C4-2B (cell line): ENCODE results near the gene POLL.

ENCODE experiments used
- H3K27ac ChIP-seq: fragments of 450-650 bp; 2 replicates; pipeline ENCODE4 v1.5.1; 2017
- CTCF ChIP-seq: fragments of 450-650 bp; conservative IDR thresholded peaks from 2 replicates; pipeline ENCODE4 v1.5.1; 2017; ENCODE audit warnings: mild to moderate bottlenecking
- ZFX ChIP-seq: fragments of 450-650 bp; IDR thresholded peaks from 2 replicates; pipeline ENCODE4 v1.6.1; 2017

The POLL gene

DNA sequence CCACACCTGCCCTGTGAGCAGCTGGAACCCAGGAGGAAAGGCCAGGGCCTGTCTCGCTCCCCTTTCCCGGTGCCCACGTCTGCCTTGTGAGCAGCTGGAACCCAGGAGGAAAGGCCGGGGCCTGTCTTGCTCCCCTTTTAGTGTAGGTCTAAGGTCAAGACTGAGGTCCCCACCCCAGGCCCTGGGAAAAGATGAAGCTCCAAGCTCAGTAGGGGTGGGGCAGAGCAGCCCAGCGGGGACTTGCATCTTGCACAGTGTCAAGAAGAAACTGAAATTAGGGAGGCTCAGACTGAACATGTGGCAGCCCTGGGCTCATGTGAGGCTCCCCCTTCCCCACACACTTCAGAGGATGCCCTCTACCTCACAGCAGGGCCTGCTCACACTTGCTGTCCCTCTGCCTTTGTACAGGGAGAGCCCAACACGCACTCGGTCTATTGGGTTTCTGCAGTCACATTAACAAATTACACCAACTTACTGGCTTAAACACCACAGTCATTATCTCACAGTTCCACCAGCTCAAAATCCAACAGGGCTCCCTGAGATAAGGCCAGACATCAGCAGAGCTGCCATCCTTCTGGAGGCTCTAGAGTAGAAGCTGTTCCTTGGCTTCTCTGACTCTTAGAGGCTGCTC lies 12.4 kb downstream of the POLL start:
- TF ChIP-seq ZFX (no peak), CTCF (no peak)
- no peak overlapping the region for H3K27ac ChIP-seq

GRCh38 chr10:101575091-101575490 lies 13.0 kb downstream of the POLL start:
- no peak for TF ChIP-seq ZFX
- no peak for TF ChIP-seq CTCF
- no peak overlapping the region for H3K27ac ChIP-seq

GRCh38 chr10:101573885-101574753 lies 13.9 kb downstream of the POLL start:
- TF ChIP-seq CTCF (no peak), ZFX (no peak)
- no peak overlapping the region for H3K27ac ChIP-seq

GRCh38 chr10:101572785-101573184 lies 15.3 kb downstream of the POLL start:
- H3K27ac ChIP-seq = no peak overlapping the region
- TF ChIP-seq ZFX (no peak), CTCF (no peak)

DNA sequence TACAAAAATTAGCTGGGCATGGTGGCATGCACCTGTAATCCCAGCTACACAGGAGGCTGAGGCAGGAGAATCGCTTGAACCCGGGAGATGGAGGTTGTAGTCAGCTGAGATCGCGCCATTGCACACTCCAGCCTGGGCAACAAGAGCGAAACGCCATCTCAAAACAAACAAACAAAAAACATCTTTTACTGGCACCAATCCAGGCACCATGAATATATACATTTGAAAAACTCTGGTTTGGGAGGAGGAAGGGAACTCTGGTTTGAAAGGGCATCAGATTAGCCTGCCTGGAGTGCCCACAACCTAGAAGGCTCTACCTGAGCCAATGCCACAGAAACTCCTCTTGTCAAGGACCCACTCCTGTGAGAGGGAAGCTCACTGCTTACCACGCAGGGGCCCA lies 15.9 kb downstream of the POLL start:
- TF ChIP-seq CTCF (no peak), ZFX (no peak)
- no peak overlapping the region for H3K27ac ChIP-seq

GRCh38 chr10:101571271-101571925 lies 16.7 kb downstream of the POLL start:
- H3K27ac ChIP-seq = no peak overlapping the region
- TF ChIP-seq CTCF (no peak), ZFX (no peak)
